ENCODE results near the gene KRT6B.
"Not testable (repeated sequence)": the region's sequence is repeated elsewhere in the genome, so short reads cannot be mapped to it uniquely, and the experiment has no call there.

Gene KRT6B

DNA sequence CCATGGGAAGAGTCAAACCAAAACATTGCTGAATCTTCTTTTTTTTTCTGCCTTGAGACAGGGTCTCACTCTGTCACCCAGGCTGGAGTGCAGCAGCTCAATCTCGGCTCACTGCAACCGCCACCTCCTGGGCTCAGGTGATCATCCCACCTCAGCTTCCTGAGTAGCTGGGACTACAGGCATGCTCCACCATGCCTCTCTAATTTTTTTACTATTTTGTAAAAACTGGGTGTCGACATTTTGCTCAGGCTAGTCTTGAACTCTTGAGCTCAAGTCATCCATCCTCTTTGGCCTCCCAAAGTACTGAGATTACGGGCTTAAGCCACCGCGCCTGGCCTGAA is 16.3 kb downstream of the KRT6B start:
- DNase-seq, result no peak

DNA sequence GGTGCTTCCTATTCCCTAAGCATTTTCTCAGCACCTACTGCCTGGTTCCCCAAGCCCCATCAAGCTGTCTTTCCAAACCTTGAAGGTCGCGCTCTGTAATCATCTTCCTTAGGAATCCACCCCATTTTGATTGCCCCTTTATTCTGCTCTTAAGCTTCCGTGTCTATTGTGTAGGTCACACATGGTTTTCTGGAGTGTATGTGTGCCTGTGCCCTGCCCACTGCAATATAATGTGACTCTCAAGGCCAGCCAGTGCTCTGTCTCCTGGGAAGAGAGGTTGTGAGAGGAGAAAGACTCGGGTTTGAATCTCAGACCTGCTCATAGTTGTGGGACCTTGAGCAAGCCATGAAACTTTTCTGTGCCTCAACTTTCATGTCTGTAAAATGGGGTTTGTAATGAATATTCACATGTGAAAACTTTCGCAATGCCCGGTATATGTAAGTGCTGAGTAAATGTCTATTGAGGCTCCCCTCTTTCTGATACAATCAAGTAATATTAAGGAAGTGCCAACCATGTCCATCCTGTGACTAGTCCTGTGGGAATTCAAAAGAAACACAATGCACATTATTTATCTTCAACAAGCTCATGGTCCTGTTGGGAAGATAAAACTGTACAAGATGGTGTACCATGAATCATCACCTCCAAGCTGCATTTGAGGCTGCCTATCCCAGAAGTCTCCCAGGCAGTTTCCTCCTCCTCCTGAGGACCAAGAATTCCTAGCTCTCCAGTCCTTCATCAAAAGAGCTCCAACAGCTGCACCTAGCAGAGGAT is 17.0 kb downstream of the KRT6B start:
- DNase-seq, result no peak

DNA sequence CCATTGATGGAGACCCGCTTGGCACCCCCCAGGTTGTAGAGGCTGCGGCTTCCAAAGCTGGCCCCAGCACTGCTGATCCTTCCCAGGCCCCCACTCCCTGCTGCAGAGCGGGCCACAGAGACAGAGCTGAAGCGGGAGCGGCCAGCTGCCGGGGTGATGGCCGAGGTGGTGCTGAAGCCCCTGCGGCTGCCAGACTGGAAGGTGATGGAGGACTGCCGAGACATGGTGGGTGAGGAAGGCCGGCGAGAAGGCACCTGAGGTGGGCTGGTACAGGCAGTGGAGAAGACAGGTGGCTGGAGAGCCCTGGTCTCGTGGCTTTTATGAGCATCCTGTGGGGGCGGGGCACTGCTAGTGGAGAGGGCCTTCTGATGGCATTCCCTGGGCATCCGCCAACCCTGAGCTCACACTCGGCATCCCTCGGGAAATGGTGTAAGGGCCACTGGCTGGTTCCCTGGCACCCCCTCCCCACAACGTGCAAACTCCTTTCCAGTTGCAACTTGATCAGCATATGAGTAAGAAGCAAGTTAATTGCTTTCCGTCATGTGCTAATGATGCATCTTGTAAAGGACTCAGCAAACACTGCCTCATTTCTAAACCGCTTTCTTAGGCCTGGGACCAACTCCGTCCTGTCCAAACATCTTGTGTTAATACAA is 17.7 kb downstream of the KRT6B start, which contains the start of gene KRT75:
Gene KRT75 (minus strand): TSS at position 291 of the 653 bp plus-strand sequence. CDS start 67 bp downstream, at position 224.
- peak; percentile 47 for DNase-seq

DNA sequence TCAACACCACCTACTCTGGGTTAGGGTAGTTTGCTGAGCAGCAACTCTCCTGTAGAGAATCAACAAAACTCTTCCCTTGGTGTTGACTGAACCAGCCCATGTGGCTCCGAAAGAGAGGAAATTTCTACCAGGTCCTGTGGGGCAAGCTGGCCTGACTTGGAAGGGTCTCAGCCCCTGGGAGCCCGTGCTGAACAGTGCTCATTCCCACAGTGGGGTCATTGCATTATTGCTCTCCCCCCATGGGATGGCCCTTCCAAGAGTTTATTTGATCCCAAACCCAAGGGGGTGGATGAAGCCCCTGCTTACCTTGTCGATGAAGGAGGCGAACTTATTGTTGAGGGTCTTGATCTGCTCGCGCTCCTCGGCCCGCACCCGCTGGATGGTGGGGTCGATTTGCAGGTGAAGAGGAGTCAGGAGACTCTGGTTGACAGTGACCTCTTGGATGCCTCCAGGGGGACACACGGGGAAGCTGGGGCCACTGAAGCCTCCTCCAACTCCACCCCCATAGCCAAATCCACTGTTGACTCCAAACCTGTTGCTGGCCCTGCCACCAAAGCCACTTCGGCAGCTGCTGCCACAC is 18.4 kb downstream of the KRT6B start:
- no peak for DNase-seq

DNA sequence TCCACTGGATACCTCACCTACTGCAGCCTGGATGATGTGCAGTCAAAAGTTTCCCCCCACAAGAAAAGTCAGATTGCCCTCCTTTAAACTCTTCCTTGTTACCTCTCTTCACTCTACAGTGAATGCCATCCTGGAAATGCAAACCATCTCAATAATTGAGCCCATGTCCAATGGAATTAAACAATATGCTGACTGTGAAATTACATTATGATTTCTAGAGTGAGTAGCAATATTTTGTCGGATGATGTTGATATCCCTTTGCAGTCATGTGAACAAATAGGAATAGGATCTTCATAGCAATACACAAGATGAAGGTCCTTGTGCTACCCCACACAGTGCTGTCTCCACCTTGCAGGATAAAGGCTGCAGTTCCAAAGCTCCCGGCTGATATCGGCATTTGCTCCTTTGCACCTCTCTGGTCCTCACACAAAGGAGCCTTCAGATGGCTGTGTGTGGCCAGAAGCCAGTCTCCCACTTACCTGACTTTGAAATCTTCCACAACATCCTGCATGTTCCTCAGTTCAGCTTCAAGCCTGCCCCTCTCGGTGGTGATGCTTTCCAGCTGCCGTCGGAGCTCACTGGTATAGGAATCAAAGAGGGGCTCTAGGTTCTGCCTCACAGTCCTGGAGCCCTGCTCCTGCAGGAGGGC is 19.3 kb downstream of the KRT6B start:
- DNase-seq, result no peak

DNA sequence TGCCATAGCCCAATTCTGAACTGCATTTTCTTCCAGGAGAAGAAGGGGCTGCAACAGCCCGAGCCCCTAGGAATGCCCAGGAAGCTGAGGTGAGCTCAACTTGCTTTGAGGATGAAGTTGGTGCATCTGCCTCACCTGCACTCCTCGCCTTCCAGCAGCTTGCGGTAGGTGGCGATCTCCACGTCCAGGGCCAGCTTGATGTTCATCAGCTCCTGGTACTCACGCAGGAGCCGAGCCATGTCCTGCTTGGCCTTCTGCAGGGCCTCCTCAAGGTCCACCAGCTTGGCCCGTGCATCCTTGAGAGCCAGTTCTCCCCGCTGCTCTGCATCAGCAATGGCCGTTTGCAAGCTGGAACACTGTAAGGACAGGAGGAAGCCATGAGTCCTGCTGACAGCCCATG is 23.8 kb downstream of the KRT6B start:
- no peak for DNase-seq

DNA sequence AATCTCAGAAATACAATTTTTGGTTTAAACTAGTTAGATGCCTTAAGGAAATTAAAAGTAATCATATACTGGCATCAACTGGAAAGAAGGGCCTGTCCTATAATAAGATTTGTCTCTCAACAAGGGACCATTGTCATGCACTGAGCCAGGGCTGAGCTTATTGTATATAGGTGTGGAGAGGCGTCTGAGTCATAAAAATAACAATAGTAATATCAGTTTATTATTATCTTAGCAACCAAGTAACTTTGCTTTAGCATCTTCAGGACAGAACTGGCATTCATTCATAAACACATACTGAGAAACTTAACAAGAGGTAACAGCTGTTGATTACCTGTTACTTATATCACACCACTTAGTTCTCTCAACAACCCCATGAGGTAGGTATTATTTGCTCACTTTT is 24.9 kb downstream of the KRT6B start:
- DNase-seq, result no peak

DNA sequence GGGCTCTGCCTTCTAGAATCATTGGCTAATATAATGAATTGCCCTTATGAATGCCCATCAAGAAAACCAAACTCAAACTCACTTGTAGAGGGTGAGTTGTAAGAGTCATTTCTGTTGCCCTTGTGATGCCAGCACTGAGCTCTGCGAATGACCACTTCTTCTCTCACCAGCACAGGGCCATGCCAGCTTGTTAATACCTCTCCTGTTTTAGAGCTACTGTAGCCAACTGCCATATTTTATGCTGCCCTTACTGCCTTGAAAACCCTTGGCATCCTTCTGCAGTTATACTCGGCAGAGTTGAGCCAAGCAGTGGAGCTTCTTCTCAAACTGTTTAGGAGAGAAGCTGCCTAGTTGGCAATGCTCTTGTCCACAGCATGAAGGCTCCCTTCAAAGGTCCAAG is 25.9 kb downstream of the KRT6B start:
- no peak for DNase-seq

DNA sequence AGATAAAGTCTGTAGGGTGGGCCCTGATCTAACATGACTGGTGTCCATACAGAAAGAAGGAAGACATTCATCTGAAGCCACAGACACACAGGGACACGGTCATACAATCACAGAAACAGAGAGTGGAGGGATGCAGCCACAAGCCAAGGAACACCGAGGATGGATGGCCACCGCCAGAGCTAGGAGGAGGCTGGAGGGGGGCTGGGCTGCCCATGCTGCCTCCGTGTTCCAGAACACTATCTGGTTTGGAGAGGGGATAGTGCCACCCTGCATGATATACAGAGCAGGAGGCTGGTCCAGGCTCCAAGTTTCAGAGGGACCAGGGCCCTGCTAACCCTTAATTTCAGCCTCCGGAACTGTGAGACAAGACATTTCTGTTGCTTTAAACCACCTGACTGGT is 26.5 kb downstream of the KRT6B start:
- DNase-seq, result no peak

DNA sequence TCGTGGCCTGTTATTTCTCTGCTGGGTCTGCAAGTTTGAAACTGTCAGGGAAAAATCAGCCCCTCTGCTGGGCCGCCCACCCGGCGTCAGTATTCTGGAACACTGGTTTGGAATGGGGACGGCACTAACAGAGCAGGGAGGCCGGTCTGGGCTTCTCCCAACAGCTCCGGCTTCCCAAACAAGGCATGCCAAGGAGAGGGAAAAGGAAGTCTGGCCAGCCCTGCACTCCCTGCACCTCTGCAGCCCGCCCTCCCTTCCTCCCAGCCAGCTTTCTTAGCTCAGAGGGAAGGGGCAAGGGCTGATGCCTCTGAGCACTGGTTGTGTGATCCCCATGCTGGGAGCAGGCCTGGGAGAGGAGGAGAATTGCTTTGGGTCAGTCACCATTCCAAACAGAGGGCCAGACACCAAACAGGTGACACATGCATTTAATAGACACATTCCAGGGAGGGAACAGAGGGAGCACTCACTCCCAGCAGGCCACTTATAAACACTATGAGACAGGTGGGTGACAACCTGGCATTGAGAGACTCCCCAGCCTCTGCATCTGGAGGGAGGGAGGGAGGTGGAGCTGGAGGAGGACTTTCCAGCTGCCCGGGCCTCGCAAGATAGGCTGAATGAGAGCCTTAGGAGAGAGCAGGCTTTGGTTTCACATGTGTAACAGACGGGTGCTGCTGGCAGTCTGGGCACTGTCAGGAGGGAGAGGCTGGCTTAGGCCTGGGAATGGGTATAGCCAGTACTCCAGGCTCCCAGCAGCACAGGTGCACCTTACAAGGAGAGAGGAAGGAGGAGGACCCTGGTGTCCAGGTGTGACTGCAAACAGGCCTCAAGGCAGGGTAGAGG is 28.1 kb downstream of the KRT6B start:
- no peak for DNase-seq

DNA sequence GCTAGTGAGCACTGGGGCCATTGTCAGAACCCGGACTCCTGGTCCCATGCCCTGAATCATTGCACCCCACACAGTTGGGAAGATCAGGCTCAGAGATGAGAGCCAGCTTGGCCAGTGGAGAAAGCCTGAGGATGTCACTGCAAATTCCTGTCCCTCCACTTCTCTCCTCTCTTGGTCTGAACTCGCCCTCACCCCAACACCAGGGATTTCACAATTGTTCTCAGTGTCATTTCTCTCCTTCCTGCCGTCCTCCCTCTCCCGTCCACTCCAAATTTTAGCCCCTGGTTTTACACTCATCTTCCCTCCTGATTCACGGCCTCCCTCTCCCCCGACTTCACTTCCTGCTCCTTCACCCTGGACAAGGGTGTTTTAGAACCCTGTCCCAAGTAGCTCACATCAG is 28.9 kb downstream of the KRT6B start:
- no peak for DNase-seq

DNA sequence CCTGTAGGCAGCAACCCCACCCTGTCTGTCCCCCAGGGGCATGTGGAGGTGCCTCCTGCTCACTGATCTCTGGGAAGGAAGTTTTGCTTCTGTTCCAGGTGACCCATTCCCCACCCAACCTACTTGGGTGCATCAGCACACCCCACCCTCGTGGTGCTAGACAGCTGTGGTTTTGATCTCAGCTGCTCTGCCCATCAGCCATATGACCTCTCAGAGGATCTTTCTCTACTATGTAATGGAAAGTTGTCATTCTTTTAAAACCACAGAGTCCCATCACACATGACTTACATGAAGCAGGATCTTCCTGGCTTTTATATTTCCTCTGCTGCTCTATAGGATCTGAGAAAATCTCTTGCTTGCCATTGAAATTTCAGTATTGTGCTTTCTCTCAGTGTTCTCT is 32.3 kb downstream of the KRT6B start:
- no peak for DNase-seq

DNA sequence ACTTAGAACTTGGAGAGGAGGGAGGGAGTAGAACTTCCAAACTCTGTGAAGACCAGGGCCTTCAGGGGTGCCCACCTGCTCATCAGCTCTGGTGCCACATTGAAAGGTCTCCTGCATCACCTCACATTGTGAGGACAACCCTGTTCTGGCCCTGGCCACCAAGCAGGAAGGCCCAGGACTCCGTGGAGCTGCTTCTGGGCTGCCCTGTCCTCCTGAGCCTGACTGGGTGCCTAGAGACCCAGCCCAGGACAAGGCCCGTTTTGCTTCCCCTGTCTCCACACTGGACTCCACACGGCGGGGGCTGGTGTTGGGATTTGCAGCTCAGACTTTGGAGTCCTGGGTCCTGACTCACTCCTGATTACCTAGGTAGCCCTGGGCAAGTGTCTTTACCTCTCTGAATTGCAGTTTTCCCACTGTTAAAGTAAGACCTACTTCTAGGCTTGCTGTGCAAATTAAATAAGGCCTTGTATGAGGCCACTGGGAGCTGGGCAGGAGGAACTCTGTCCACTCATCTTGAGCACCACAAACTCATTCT is 33.3 kb downstream of the KRT6B start:
- no peak for DNase-seq

DNA sequence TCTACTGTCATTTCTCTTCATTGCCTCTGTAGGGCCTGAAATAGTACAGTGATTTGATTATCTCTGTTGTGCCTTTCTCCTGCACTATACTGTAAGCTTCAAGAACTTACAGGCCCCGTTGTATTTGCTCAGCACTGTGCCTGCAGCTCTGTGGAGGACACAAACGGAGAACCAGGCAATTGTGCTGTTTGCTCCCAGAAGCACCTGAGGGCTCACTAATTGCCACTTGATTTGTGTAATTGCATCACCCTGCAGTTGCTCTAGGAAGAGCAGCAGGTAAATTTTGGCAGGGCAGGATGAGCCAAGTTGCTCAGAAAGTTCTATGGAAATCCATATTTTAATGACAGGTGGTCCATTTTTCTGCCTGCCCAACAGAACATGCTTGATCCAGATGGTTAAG is 34.2 kb downstream of the KRT6B start:
- peak; percentile 86 for DNase-seq

DNA sequence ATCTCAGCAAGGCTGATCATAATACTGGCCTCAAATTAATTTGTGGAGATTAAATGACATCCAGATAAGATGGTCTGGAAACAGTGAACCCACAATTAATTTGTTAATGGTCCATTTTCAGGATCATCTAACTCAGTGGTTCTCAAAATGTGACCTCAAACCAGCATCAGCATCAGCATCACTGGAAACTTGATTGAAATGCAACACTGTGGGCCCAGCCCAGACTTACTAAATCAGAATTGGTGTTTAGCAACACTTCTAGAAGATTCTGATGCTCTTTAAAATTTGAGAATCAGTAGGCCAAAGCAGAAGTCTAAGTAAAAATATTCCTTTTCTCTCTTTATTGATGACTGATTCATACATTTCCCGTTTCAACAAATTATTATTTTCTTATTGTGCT is 35.2 kb downstream of the KRT6B start:
- DNase-seq, result no peak

DNA sequence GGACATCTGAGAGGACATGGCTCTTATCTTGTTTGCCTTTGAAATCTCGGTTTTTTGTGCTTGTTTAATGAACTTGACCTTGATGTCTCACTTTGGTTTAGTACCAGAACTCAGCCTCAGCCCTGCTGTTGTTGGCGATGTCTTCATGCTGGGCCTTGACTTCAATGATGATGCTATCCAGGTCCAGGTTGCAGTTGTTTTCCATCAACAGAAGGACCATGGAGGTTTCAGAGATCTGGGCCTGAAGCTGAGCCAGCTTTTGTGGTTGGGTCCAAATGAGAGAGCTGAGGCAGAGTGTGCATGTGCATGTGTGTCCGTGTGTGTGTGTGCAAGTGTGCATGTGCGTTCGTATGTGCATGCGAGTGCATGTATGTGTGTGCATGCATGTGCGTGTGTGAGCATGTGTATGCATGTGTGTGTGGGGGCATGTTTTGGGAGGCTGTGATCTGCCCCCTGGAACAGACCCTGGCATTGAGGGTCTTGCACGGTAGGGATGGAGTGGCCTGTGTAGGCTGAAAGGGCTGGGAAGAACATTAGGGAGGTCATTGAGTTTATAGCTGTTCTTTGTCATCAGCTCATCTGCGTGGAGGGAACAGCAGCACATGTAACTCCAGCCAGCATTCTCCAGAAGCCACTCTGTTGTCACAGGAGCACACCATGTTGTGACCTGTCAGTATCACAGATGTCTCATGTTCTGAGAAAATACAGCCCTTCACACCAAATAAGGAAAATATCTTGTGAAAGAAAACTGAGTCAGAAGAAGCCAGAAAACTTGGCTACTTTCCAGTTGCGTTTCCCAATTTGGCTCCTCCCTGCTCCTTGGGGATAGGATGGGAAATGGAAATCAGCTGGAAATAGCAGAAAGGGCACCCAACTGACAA is 35.8 kb downstream of the KRT6B start:
- DNase-seq, result no peak

DNA sequence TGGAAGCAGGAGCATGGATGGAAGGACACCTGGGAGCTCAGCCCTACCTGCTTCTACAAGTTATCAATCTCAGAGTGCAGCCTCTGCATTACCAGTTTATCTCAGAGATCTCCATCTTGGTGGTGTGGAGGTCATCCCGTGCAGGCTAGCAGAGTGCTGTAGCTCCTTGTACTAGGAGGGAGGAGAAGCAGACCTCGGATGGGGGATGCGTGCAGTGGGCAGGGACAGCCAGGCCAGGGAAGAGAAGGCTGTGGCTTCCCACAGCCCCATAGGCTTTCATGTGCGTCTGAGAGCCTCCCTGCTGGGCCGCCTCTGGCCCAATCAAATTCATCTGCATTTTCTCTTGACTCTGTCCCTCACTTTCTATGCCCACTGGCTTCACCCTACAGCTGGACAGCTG is 37.0 kb downstream of the KRT6B start:
- DNase-seq, result no peak

DNA sequence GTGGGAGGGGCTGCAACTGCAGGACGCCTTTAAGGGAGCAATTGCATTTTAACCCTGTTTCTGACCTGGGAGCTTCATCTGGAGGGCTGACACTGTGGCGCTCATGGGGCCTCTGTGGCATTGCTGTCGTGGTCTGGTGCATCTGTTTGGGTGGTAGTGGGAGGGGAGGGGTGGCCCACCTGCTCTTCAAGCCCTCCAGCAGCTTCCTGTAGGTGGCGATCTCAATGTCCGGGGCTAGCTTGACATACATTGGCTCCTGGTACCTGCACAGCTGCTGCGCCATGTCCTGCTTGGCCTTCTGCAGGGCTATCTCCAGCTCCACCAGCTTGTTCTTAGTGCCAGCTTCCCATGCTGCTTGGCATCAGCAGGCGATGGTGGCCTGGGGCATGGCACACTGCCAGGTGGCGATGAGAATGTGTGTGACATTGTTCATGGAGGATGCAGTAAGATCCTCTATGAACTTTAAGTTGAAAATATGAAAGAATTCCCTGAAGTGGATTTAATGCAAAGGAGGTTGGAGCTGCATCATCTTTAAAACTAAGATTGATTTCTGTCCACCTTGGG is 38.1 kb downstream of the KRT6B start:
- DNase-seq, result no peak

DNA sequence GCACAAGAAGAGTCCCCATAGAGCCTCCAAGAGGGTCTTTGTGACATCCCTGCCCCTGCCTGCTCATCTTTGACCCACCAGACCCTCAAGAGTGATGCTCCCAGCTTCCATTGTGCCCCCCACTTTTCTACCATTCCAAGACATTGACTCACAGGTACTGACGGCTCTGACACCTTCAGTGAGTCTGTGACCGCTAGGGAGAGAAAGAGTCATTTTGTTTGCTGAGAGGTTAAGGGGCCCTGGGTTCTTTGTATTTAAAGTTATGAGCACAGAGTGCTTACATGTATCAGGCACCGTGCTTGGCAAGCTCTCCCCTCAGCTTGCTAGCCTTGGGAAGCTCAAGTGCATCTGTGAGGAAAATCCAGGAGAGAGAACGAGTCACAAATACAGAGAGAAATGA is 38.7 kb downstream of the KRT6B start:
- DNase-seq, result no peak

DNA sequence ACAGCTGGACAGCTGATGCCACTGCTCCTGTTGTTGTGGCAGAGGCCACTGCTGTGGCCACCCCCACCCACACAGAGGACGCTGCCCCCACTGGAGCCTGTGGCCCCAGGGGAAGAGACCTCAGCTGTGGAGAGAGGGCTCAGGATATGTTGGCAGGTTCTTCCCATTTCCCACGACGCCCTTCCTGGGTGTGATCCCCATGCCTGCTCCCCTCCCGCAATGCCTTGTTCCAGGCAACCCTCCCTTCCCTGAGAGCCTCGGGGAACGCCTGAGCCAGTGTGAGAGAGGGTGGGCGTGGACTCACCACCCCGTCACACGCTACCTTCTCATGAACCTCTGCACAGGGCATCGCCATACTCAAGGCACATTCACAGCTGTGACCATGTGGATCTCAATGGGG is 40.1 kb downstream of the KRT6B start:
- no peak for DNase-seq

DNA sequence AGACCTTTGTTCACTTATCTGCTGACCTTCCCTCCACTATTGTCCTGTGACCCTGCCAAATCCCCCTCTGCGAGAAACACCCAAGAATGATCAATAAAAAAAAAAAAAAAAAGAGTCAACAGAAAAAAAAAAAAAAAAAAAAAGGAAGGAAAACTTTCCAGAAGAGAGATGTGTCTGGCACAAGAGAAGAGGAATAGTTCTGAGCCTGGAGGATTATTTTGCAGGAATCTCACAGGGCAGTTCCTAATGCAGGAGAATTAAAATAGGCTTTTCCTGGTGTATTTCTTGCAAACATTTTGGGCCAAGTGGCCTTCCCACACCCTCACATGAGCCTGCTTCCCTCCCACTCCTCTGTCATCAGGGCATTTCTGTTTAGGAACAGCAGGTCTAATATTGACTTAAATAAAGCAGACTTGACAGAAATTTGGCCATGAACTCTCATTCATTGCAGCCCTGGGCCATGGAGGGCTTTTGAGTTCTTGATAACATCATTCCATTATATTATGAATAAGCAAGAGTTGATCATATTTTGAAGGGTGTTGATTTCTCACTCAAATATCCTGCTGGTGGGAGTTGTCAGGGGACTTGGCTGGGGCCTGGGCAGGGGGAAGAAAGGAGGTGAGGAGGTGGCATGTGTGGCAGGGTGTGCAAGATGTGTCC is 41.2 kb downstream of the KRT6B start:
- not testable (repeated sequence) for DNase-seq
